Kidney epithelial cell (primary cell): ENCODE measurements around the gene STAT6. TPM values are rescaled to one million over a fixed set of nuclear protein-coding genes. Genes with fewer than 3 reads are reported as not detected.
A peak's percentile ranks its signal among the peaks of the same experiment; 100 is the strongest.
"Not testable (repeated sequence)": the region's sequence is repeated elsewhere in the genome, so short reads cannot be mapped to it uniquely, and the experiment has no call there.

Experiments
- DNase-seq: peaks from one replicate; pipeline ENCODE4 v3.0.0-alpha.2; 2010; ENCODE audit warnings: low read depth
- H3K27me3 ChIP-seq: 2 replicates; pipeline ENCODE4 v1.6.0; 2011; ENCODE audit warnings: low read length; ENCODE audit not compliant: control insufficient read depth, insufficient read depth
- H3K36me3 ChIP-seq: 2 replicates; pipeline ENCODE4 v1.5.1; 2011; ENCODE audit warnings: low read length; ENCODE audit not compliant: control insufficient read depth, insufficient read depth
- H3K4me3 ChIP-seq: 2 replicates; pipeline ENCODE4 v1.5.1; 2011; ENCODE audit warnings: low read depth, mild to moderate bottlenecking, control low read depth, low read length
- total RNA-seq: library from RNA; depleted of rRNA; stranded (reverse); fragments of >200 nt; gene quantifications from 2 replicates; pipeline ENCODE4 v1.2.3, GENCODE V29; 2015
- TF ChIP-seq, protein P1 (sequence below): IDR thresholded peaks from 2 replicates; pipeline ENCODE4 v1.5.1; 2011; ENCODE audit warnings: mild to moderate bottlenecking, moderate library complexity, low read length, control low read depth, inconsistent platforms; ENCODE audit not compliant: insufficient read depth, poor library complexity, severe bottlenecking

STAT6 gene
- total RNA-seq, 1 donor from 2014 or later: 67.8 TPM

DNA sequence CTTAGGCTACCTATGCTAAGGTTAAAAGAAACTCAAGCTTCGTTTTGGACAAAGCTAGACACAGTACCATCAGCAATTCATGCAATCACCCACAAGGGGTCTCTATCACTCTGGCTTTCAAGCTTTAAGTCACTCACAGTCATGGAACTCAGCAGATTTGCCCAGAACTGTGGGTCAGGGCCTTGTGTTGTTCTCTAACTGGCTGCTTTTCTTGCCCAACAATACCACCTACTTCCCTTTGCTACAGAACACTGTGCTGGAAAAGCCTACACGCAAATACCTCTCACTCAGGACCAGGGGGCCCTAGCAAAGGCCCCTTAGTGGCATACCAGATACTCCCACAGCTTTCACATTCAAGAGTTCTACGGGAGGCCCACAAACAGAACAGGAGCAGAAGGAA, 41.6 kb downstream of the STAT6 start:
- TF ChIP-seq, protein P1, sequence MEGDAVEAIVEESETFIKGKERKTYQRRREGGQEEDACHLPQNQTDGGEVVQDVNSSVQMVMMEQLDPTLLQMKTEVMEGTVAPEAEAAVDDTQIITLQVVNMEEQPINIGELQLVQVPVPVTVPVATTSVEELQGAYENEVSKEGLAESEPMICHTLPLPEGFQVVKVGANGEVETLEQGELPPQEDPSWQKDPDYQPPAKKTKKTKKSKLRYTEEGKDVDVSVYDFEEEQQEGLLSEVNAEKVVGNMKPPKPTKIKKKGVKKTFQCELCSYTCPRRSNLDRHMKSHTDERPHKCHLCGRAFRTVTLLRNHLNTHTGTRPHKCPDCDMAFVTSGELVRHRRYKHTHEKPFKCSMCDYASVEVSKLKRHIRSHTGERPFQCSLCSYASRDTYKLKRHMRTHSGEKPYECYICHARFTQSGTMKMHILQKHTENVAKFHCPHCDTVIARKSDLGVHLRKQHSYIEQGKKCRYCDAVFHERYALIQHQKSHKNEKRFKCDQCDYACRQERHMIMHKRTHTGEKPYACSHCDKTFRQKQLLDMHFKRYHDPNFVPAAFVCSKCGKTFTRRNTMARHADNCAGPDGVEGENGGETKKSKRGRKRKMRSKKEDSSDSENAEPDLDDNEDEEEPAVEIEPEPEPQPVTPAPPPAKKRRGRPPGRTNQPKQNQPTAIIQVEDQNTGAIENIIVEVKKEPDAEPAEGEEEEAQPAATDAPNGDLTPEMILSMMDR: peak; percentile 84
- no peak for DNase-seq
- Histone ChIP-seq H3K36me3 (no peaks in the 10 kb centered on the region), H3K27me3 (no peaks in the 10 kb centered on the region), H3K4me3 (no peak overlapping the region)

DNA sequence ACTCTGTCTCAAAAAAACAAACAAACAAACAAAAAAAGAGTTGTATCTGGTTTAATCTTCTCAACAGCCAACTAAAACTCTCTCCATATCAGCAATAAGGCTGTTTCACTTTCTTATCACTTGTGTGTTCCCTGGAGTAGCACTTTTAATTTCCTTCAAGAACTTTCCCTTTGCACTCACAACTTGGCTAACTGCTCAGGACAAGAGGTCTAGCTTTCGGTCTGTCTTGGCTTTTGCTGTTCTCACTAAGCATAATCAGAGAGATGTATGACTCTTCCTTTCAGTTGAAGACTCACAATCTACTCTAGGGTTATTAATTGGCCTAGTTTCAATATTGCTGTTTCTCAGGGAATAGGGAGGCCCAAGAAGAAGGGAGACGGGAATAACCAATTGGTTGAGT, 44.9 kb downstream of the STAT6 start:
- TF ChIP-seq, protein P1: no peak
- Histone ChIP-seq H3K27me3 (no peaks in the 10 kb centered on the region), H3K36me3 (no peaks in the 10 kb centered on the region), H3K4me3 (no peak overlapping the region)
- no peak for DNase-seq

DNA sequence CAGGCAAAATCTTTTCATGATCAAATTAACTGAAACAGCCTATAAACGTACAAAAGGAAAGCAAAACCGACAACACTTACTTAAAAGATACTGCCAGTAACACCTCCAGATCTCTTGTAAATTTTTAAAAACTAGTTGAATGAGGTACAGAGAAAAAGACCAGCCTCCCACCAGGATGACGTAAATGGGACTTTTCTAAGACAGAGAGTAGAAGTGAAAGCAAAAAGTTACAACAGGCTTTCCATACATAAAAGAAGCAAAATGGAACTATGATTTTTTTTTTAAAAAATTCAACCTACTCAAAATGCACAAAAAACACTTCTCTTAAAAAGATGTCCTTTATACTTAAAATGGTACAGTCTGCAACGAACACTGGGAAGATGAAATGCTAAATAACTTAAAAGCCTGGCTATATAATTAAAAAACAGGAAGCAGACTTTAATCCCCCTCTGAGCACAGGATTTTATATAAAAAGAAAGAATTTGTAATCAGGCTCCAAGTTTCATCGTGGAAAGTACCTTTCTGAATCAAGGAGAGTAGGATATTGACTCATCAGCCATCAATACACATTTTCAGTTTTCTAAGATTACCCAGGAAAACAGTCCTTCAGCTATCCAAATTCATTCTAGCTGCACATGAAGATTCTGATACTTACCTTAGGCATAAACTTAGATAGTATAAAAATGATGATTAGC, 47.0 kb downstream of the STAT6 start:
- no peaks in the 10 kb centered on the region for H3K27me3 ChIP-seq
- no peaks in the 10 kb centered on the region for H3K36me3 ChIP-seq
- TF ChIP-seq, protein P1: no peak
- no peak for DNase-seq
- no peak overlapping the region for H3K4me3 ChIP-seq

DNA sequence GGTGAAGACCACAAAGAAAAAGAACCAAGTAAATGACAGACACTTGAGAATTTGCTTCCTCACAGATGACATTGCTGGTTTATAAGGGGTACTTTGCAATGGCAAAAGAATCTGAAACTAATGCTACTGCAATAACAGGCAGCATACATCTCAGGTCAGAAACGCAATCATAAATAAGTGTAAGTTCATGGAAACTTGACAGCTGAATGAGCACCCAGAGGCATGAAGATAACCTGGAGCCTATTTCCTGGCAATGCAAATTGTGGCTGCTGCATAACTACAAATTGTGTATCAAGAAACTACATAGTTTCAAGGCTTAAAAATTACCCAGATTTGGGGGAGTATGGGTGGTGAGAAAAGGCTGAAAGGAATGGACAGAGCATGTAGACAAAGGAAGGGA, 52.7 kb downstream of the STAT6 start:
- H3K4me3 ChIP-seq: no peak overlapping the region
- DNase-seq: no peak
- H3K27me3 ChIP-seq: no peaks in the 10 kb centered on the region
- peaks cover 2% of the 10 kb centered on the region for H3K36me3 ChIP-seq
- TF ChIP-seq, protein P1: no peak

DNA sequence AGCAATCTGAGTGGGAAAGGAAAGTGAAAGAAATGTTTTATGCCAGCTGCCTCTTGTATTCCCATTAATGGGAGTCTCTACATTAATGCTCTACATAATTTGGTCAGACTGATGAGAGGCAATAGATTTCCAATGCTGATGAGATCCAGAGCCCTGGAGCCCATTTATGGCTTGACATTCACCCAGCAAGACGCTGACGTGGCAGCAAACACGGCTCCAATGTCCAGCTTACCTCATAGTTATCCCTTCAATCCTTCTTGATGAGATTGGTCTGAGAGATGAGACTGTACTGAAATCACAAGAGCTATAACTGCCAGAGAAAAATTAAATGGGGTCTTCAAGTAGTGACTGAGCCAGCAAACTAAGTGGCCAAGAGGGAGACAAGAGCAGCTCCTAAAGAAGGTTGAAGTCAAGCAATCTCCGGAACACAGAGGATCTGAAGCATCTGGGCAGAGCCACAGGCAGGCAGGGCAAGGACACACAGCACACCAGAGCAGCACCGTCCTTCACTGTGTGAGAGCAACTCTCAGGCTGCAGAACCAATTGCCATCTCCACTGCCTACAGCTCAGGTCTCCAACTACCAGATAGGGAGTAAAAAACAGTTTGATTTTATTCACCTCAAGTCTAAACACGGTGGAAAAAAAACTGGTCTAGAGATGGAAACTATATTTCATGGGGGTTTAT, 54.0 kb downstream of the STAT6 start:
- H3K4me3 ChIP-seq: no peak overlapping the region
- peaks cover 2% of the 10 kb centered on the region for H3K36me3 ChIP-seq
- DNase-seq: no peak
- no peaks in the 10 kb centered on the region for H3K27me3 ChIP-seq
- TF ChIP-seq, protein P1: no peak

DNA sequence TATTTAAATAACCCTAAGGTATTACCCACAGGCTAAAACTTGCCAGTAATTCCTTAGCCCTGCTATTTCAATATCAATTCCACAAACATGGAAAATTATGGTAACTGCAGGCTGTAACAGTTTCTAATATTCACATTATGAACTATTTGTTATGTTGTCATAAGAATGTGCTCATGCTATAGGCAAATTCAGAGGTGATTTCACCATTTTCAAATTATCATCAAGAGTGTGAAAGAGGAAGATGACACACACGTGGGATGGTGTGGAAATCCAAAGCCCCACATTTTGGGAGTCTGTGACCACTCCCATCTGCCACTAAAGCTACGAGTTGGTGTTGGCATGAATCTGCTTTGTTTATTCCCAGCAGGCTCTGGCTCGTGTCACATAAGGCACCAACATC, 55.3 kb downstream of the STAT6 start:
- H3K36me3 ChIP-seq: peaks cover 2% of the 10 kb centered on the region
- DNase-seq: no peak
- TF ChIP-seq, protein P1: no peak
- H3K4me3 ChIP-seq: no peak overlapping the region
- H3K27me3 ChIP-seq: peaks cover 2% of the 10 kb centered on the region

DNA sequence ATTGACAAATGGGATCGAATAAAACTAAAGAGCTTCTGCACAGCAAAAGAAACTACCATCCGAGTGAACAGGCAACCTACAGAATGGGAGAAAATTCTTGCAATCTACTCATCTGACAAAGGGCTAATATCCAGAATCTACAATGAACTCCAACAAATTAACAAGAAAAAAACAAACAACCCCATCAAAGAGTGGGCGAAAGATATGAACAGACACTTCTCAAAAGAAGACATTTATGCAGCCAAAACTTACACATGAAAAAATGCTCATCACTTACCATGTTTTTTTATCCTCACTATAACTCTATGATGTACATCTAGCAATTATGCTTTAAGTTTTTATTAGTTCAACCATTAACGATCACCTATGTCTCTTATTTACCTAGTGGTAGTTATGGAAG, 57.3 kb downstream of the STAT6 start:
- not testable (repeated sequence) for H3K36me3 ChIP-seq, DNase-seq, H3K4me3 ChIP-seq, H3K27me3 ChIP-seq

DNA sequence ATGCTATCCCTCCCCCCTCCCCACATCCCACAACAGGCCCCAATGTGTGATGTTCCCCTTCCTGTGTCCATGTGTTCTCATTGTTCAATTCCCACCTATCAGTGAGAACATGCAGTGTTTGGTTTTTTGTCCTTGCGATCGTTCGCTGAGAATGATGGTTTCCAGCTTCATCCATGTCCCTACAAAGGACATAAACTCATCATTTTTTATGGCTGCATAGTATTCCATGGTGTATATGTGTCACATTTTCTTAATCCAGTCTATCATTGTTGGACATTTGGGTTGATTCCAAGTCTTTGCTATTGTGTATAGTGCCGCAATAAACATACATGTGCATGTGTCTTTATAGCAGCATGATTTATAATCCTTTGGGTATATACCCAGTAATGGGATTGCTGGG, 58.0 kb downstream of the STAT6 start:
- not testable (repeated sequence) for H3K36me3 ChIP-seq, H3K27me3 ChIP-seq, DNase-seq, H3K4me3 ChIP-seq
